Stomach (tissue), 4 donors: ENCODE data around the gene SFI1.

Experiments used
- CTCF ChIP-seq, 7 experiments: fragments of 450-650 bp in 4 of 7; fragments of 200-600 bp in 3 of 7; sonication (generic) in 3 of 7; IDR thresholded peaks; one replicate each; pipeline ENCODE4 v1.5.1; 2016 to 2019; ENCODE audit warnings: antibody characterized with exemption in 7 of 7, control low read depth in 2 of 7, mild to moderate bottlenecking in 1 of 7
- EP300 ChIP-seq: sonication (generic); formaldehyde crosslinking; IDR thresholded peaks from one replicate; pipeline ENCODE4 v1.6.1; 2017; ENCODE audit warnings: antibody characterized with exemption

GRCh38 chr22:31662668-31663037 is 166.3 kb downstream of the SFI1 start:
- TF ChIP-seq CTCF (IDR thresholded peaks at IDR 0.05) (no peak), EP300 (no peak)
